NCI-H1048 (cell line): Measurements from ENCODE around the gene ZC2HC1B.

Source experiments
- DNase-seq: peaks from one replicate; lab custom pipeline; 2025; lab: John Stamatoyannopoulos, UW

The ZC2HC1B gene

GRCh38 chr6:143961886-143962878, 97.9 kb downstream of the ZC2HC1B start:
- no peak for DNase-seq

- no peak for DNase-seq
Measured at GRCh38 chr6:143963158-143963919, 99.1 kb downstream of the ZC2HC1B start.

- DNase-seq = peak; percentile 69
Measured at GRCh38 chr6:143964674-143965081, 100.4 kb downstream of the ZC2HC1B start.

GRCh38 chr6:143965503-143966171, 101.4 kb downstream of the ZC2HC1B start:
- DNase-seq = peak; percentile 17

- DNase-seq = peak; percentile 48
Measured at GRCh38 chr6:143966312-143966711, 102.0 kb downstream of the ZC2HC1B start.

- no peak for DNase-seq
Measured at GRCh38 chr6:143967706-143968376, 103.6 kb downstream of the ZC2HC1B start.

GRCh38 chr6:143969077-143969476, 104.8 kb downstream of the ZC2HC1B start:
- DNase-seq = no peak

- no peak for DNase-seq
Measured at GRCh38 chr6:143970456-143971218, 106.4 kb downstream of the ZC2HC1B start.

- no peak for DNase-seq
Measured at GRCh38 chr6:143971482-143972205, 107.4 kb downstream of the ZC2HC1B start.

GRCh38 chr6:143973097-143973966, 109.1 kb downstream of the ZC2HC1B start:
- DNase-seq = no peak

- no peak for DNase-seq
Measured at GRCh38 chr6:143974089-143974488, 109.8 kb downstream of the ZC2HC1B start.

- DNase-seq = no peak
Measured at GRCh38 chr6:143976806-143977349, 112.6 kb downstream of the ZC2HC1B start.

- no peak for DNase-seq
Measured at GRCh38 chr6:143980921-143981320, 116.6 kb downstream of the ZC2HC1B start.

- DNase-seq = no peak
Measured at GRCh38 chr6:143982968-143983367, 118.7 kb downstream of the ZC2HC1B start.

- DNase-seq = no peak
Measured at GRCh38 chr6:143984666-143985065, 120.4 kb downstream of the ZC2HC1B start.

- DNase-seq = no peak
Measured at GRCh38 chr6:143986463-143987065, 122.3 kb downstream of the ZC2HC1B start.
